Measurements from ENCODE around the gene GFY. TPM values are rescaled to one million over a fixed set of nuclear protein-coding genes. Genes with fewer than 3 reads are reported as not detected.

Gene GFY
- total and polyA plus RNA-seq, 2 donors (not counting 1 experiment from before 2014, with no cell fraction given), result not detected

DNA sequence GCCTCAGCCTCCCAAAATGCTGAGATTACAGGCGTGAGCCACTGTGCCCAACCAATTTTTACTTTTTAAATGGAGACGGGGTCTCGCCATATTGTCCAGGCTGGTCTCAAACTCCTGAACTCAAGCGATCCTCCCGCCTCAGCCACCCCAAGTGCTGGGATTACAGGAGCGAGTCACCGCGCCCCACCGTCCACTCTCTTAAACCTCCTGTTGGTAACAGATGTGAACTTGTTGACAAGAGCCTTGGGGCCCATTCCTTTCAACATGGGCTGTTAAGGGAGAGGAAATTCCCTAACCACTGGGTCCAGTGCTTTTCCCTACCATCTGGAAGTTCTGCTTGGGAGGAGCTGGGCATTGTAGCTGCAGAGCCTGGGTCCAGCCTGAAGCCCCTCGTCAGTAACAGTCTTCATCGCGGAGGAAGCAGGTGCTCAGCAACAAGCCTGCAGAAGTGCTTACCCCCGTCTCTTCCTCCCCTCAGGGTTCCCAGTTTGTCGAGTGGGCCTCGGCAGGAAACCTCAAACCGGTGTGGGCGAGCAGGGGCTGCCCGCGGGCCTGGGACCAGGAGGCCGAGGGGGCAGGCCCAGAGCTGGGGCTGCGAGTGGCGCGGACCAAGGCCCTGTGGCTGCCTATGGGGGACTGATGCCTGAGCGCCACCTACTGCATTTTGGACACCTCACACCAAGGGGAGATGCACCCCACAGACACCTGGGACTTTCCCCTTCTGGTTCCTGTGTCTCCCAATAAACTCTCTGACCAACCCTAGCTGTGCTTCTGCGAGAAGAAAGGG is 44.8 kb downstream of the GFY start:
- H3K4me3 Mint-ChIP-seq, result peak overlapping the region; percentile 67
- H3K4me1 Mint-ChIP-seq, result peaks cover 49% of the 10 kb centered on the region

More for the DNA sequence above, 44.8 kb downstream of the GFY start:
- POLR2A ChIA-PET, result interaction anchor here (0.6 to 3.5 kb wide), 17 partner anchors 9 to 206 kb away, joined by 3 to 57 read pairs (median 5); partner anchors contain the start of genes ALDH16A1, CD37, PIH1D1 and RPS11
- Mint-ChIP-seq H3K9me3 (ENCODE audit: insufficient read depth) (no peaks in the 10 kb centered on the region), H3K27ac (peak overlapping the region; percentile 98), H3K27me3 (no peaks in the 10 kb centered on the region)
- Histone ChIP-seq H3K9me3 (ENCODE audit: control extremely low read depth in 1 of 3, control insufficient read depth in 2 of 3, insufficient read depth in 1 of 3, low read length in 2 of 3) (peaks cover 0 to 17% (median 0%) of the 10 kb centered on the region in 3 donors), H3K27ac (ENCODE audit: low read length in 2 of 2) (peak overlapping the region; percentile 96 to 98), H3K9ac (ENCODE audit: low read length) (peak overlapping the region; percentile 45), H3K27me3 (replicated peaks in 1 of 4; ENCODE audit: control extremely low read depth in 1 of 4, control insufficient read depth in 3 of 4, insufficient read depth in 4 of 4, low read length in 3 of 4) (no peaks in the 10 kb centered on the region), H3K79me2 (ENCODE audit: control insufficient read depth, insufficient read depth, low read length) (peaks cover 17% of the 10 kb centered on the region), H3K4me2 (replicated peaks; ENCODE audit: low read depth, low read length, poor library complexity, severe bottlenecking) (peak overlapping the region; percentile 59), H3K4me1 (ENCODE audit: control insufficient read depth in 2 of 2, insufficient read depth in 2 of 2, low read length in 2 of 2) (peaks cover 51 to 64% of the 10 kb centered on the region in 2 donors), H4K20me1 (ENCODE audit: control insufficient read depth, insufficient read depth, low read length, poor library complexity, severe bottlenecking) (no peaks in the 10 kb centered on the region), H2AFZ (ENCODE audit: insufficient read depth, low read depth, low read length, poor library complexity, severe bottlenecking) (peak overlapping the region; percentile 37), H3K4me3 (ENCODE audit: control extremely low read depth in 1 of 5, extremely low read depth in 1 of 5, insufficient read depth in 1 of 5, low read depth in 2 of 5, low read length in 4 of 5) (peak overlapping the region in 1 of 5 experiments; percentile 23), H3K36me3 (replicated peaks in 1 of 2; ENCODE audit: control extremely low read depth in 1 of 2, control insufficient read depth in 1 of 2, extremely low read depth in 1 of 2, insufficient read depth in 2 of 2, low read length in 1 of 2) (peaks cover 0 to 16% of the 10 kb centered on the region in 2 experiments)
- 12% methylated on average over 20 of the region's 25 CpGs for WGBS (ENCODE audit: insufficient coverage)
- CTCF ChIA-PET, result interaction anchor here (0.6 to 5.7 kb wide), 35 partner anchors 9 to 372 kb away, joined by 3 to 70 read pairs (median 4); partner anchors contain the start of genes ALDH16A1, CD37, GFY and KASH5
- DNase-seq (peak; percentile 93), ATAC-seq (ENCODE audit: low read depth) (peak; percentile 52)
- TF ChIP-seq, protein P1, sequence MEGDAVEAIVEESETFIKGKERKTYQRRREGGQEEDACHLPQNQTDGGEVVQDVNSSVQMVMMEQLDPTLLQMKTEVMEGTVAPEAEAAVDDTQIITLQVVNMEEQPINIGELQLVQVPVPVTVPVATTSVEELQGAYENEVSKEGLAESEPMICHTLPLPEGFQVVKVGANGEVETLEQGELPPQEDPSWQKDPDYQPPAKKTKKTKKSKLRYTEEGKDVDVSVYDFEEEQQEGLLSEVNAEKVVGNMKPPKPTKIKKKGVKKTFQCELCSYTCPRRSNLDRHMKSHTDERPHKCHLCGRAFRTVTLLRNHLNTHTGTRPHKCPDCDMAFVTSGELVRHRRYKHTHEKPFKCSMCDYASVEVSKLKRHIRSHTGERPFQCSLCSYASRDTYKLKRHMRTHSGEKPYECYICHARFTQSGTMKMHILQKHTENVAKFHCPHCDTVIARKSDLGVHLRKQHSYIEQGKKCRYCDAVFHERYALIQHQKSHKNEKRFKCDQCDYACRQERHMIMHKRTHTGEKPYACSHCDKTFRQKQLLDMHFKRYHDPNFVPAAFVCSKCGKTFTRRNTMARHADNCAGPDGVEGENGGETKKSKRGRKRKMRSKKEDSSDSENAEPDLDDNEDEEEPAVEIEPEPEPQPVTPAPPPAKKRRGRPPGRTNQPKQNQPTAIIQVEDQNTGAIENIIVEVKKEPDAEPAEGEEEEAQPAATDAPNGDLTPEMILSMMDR (IDR thresholded peaks at IDR 0.05), result peak; percentile 78
- no peak for TF ChIP-seq EZH2 (IDR thresholded peaks at IDR 0.05; ENCODE audit: borderline replicate concordance, insufficient read depth, low read depth, low read length, poor library complexity, severe bottlenecking)
- intact Hi-C loops (cut with micrococcal nuclease), result loop anchor here (1.0 to 10.0 kb wide), 9 partner anchors 17 to 835 kb away; partner anchors contain the start of genes ALDH16A1, DBP, KASH5 and RPL13A

All from B cell (primary cell).